Parathyroid adenoma (tissue), 2 donors: ENCODE data around the gene HOXD11.

Experiments used
- H2AFZ ChIP-seq: fragments of 300-600 bp; sonication (generic); one replicate; pipeline ENCODE4 v1.7.0; 2017; ENCODE audit warnings: antibody characterized with exemption, mild to moderate bottlenecking
- H3K27ac ChIP-seq: fragments of 300-600 bp; sonication (generic); one replicate; pipeline ENCODE4 v1.7.0; 2017
- H3K27me3 ChIP-seq: fragments of 300-600 bp; sonication (generic); one replicate; pipeline ENCODE4 v1.7.0; 2017; ENCODE audit warnings: low read length; ENCODE audit not compliant: control insufficient read depth, insufficient read depth
- H3K36me3 ChIP-seq: fragments of 300-600 bp; sonication (generic); one replicate; pipeline ENCODE4 v1.7.0; 2017; ENCODE audit warnings: low read length; ENCODE audit not compliant: control insufficient read depth, insufficient read depth
- H3K4me1 ChIP-seq: fragments of 300-600 bp; sonication (generic); one replicate; pipeline ENCODE4 v1.7.0; 2017; ENCODE audit warnings: control low read depth
- H3K4me2 ChIP-seq: fragments of 300-600 bp; sonication (generic); one replicate; pipeline ENCODE4 v1.7.0; 2017; ENCODE audit warnings: low read length
- H3K4me3 ChIP-seq: fragments of 300-600 bp; sonication (generic); one replicate; pipeline ENCODE4 v1.7.0; 2017; ENCODE audit warnings: low read depth, low read length
- H3K79me2 ChIP-seq: fragments of 300-600 bp; sonication (generic); one replicate; pipeline ENCODE4 v1.7.0; 2017; ENCODE audit warnings: control low read depth
- H3K9ac ChIP-seq: fragments of 300-600 bp; sonication (generic); one replicate; pipeline ENCODE4 v1.7.0; 2017; ENCODE audit warnings: mild to moderate bottlenecking
- H3K9me3 ChIP-seq: fragments of 300-600 bp; sonication (generic); one replicate; pipeline ENCODE4 v1.7.0; 2017; ENCODE audit warnings: low read length; ENCODE audit not compliant: control insufficient read depth
- CTCF ChIP-seq: fragments of 300-600 bp; sonication (generic); IDR thresholded peaks from one replicate; pipeline ENCODE4 v1.7.0; 2017; ENCODE audit warnings: antibody characterized with exemption, mild to moderate bottlenecking
- donor health status: primary hyperparathyroidism.

The HOXD11 gene

DNA sequence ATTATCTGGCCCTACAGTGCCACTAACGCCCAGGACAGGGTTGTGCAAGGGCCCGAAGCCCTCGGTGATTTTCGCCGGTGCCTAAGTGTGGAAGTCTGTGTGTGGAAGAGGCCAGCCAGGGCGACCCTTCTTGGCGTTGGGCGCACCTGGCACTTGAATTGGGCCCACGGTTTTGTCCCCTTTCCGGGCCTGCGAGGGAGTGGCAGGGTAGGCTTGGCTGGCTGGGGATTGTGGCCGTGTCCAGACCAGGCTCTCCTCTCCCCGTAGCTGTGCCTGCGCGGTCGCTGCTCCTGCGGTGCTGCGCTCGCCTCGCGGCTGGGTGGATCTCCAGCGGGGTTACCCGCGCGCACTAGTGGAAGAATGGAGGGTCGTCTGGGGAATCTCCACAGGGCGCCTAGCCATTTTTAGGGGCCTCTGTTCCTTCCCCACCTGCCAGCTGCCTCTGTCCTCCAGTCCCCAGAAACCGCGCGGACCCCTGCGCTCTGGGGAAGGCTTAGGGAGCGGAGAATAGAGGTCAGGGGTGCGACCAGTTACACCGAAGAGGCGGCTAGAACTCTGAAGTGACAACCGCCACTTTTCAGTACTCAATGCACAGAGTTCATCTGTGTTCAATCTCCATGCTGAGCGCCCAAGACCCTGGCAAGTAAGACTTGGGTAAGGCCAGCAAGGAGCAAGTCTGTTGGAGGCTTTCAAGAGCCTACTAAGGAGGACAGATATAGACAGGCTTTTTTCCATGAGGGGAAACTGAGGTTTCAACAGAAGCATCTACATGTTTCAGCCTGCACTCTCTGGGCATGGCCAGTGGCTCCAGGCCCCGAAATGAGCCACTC lies 39.3 kb upstream of the HOXD11 start:
- TF ChIP-seq CTCF = no peak
- no peaks in the 10 kb centered on the region for H3K9me3 ChIP-seq
- peak overlapping the region; percentile 45 for H3K4me3 ChIP-seq
- no peaks in the 10 kb centered on the region for H3K4me1 ChIP-seq
- no peak overlapping the region for H2AFZ ChIP-seq
- H3K79me2 ChIP-seq = no peaks in the 10 kb centered on the region
- H3K9ac ChIP-seq = no peak overlapping the region
- peaks cover 18% of the 10 kb centered on the region for H3K27me3 ChIP-seq
- peak overlapping the region; percentile 67 for H3K4me2 ChIP-seq
- no peaks in the 10 kb centered on the region for H3K36me3 ChIP-seq
- H3K27ac ChIP-seq = no peak overlapping the region

DNA sequence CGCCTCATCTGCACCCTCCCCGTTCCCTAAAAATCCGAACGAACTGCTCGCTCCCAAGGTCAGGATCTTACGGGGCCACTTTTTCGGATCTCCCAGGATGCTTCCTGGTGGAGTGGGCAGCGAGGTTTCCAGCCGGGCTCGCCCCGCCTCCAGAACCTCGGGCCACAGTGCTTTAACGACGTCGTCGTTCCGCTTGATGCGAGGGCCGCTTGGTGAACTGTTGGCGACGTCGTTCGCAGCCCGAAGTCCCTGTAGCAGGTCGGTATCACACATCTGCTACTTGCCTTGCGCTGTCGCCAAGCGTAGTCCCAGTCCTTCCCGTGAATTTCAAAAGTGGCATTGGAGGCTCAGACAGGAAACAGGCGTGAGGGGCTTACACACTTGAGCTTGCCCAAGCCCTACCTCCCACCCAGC lies 38.7 kb upstream of the HOXD11 start:
- H3K9me3 ChIP-seq = no peaks in the 10 kb centered on the region
- TF ChIP-seq CTCF = no peak
- no peak overlapping the region for H3K4me3 ChIP-seq
- no peaks in the 10 kb centered on the region for H3K4me1 ChIP-seq
- no peak overlapping the region for H2AFZ ChIP-seq
- H3K36me3 ChIP-seq = no peaks in the 10 kb centered on the region
- H3K27ac ChIP-seq = no peak overlapping the region
- H3K27me3 ChIP-seq = peaks cover 18% of the 10 kb centered on the region
- H3K9ac ChIP-seq = no peak overlapping the region
- H3K79me2 ChIP-seq = no peaks in the 10 kb centered on the region
- H3K4me2 ChIP-seq = no peak overlapping the region

- H3K4me3 ChIP-seq = no peak overlapping the region
- H3K4me1 ChIP-seq = no peaks in the 10 kb centered on the region
- H3K36me3 ChIP-seq = no peaks in the 10 kb centered on the region
- no peaks in the 10 kb centered on the region for H3K9me3 ChIP-seq
- no peak overlapping the region for H2AFZ ChIP-seq
- H3K79me2 ChIP-seq = no peaks in the 10 kb centered on the region
- H3K27ac ChIP-seq = no peak overlapping the region
- H3K27me3 ChIP-seq = peaks cover 31% of the 10 kb centered on the region
- TF ChIP-seq CTCF = no peak
- no peak overlapping the region for H3K4me2 ChIP-seq
- H3K9ac ChIP-seq = no peak overlapping the region
Measured at GRCh38 chr2:176071330-176072291, 35.5 kb upstream of the HOXD11 start.

DNA sequence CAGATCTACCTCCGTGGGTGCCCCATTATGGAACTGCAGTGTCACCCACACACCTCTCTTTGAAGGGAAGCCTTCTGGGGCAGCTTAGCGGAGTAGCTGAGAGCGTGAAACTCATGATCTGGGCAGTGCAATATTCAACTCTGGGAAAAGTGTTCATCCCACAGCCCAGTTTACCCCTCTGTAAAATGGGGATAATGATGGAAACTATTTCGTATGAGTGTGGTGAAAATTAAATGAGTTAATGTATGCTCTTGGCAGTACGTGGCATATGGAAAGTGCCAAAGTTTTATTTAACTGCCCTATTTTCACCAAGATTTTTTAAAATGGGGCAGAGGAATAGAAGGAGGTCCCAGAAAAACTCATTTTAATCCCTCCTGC lies 34.8 kb upstream of the HOXD11 start:
- H3K36me3 ChIP-seq = no peaks in the 10 kb centered on the region
- no peak overlapping the region for H2AFZ ChIP-seq
- no peaks in the 10 kb centered on the region for H3K9me3 ChIP-seq
- no peak overlapping the region for H3K9ac ChIP-seq
- H3K79me2 ChIP-seq = no peaks in the 10 kb centered on the region
- no peak overlapping the region for H3K4me2 ChIP-seq
- H3K4me1 ChIP-seq = no peaks in the 10 kb centered on the region
- no peak for TF ChIP-seq CTCF
- peaks cover 29% of the 10 kb centered on the region for H3K27me3 ChIP-seq
- H3K4me3 ChIP-seq = no peak overlapping the region
- no peak overlapping the region for H3K27ac ChIP-seq
